ENCODE measurements around the gene PACS1. TPM values are rescaled to one million over a fixed set of nuclear protein-coding genes. Genes with fewer than 3 reads are reported as not detected.

Gene PACS1
- total and polyA plus RNA-seq, 9 donors, result 22.4 to 92.9 (median 73.9) TPM

DNA sequence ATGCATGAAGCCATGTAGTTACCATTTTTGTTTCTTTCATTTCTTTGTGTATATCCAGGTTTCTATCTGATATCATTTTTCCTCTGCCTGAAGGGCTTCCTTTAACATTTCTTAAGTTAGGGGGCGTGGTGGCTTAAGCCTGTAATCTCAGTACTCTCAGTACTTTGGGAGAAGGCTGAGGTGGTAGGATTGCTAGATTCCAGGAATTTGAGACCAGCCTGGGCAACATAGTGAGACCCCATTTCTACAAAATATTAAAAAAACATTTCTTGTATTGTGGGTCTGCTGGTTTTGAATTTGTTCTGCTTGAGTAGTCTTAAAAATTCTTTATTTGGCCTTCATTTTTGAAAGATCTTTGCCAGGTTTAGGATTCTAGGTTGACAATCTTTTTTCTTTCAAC, 5.5 kb upstream of the PACS1 start:
- no peaks in the 10 kb centered on the region for H3K9me3 ChIP-seq
- H3K4me1 ChIP-seq (ENCODE audit: insufficient read depth), result peaks cover 9% of the 10 kb centered on the region
- TF ChIP-seq EP300 (IDR thresholded peaks at IDR 0.05) (no peak), CTCF (IDR thresholded peaks at IDR 0.05) (no peak), POLR2A (IDR thresholded peaks at IDR 0.05) (no peak)
- WGBS, 3 donors, result 100% methylated on average over 1 of the region's 1 CpG
- H3K4me3 ChIP-seq, result no peak overlapping the region
- no peak for DNase-seq
- no peaks in the 10 kb centered on the region for H3K36me3 ChIP-seq
- intact Hi-C loops (cut with DNase I), result loop anchor here in 1 of 4 donors (10.0 kb wide), 1 partner anchor 1780 kb away; the partner anchor contains the start of genes BAD and GPR137
- no peak overlapping the region for H3K27ac ChIP-seq
- no peaks in the 10 kb centered on the region for H3K27me3 ChIP-seq

GRCh38 chr11:66066751-66067150, 3.3 kb upstream of the PACS1 start:
- no peaks in the 10 kb centered on the region for H3K9me3 ChIP-seq
- H3K27ac ChIP-seq, result no peak overlapping the region
- 72 to 76% (median 73%) methylated on average over 3 of the region's 3 CpGs for WGBS, 3 donors
- no peaks in the 10 kb centered on the region for H3K36me3 ChIP-seq
- peaks cover 12% of the 10 kb centered on the region for H3K4me1 ChIP-seq (ENCODE audit: insufficient read depth)
- DNase-seq, result peak in 1 of 5 donors; percentile 7
- intact Hi-C loops (cut with DNase I), result loop anchor here in 1 of 4 donors (10.0 kb wide), 1 partner anchor 1782 kb away; the partner anchor contains the start of genes BAD and GPR137
- H3K27me3 ChIP-seq, result no peaks in the 10 kb centered on the region
- H3K4me3 ChIP-seq, result no peak overlapping the region
- TF ChIP-seq EP300 (IDR thresholded peaks at IDR 0.05) (no peak), POLR2A (IDR thresholded peaks at IDR 0.05) (no peak), CTCF (IDR thresholded peaks at IDR 0.05) (no peak)

GRCh38 chr11:66067640-66068039, 2.4 kb upstream of the PACS1 start:
- H3K36me3 ChIP-seq, result no peaks in the 10 kb centered on the region
- H3K4me3 ChIP-seq, result no peak overlapping the region
- DNase-seq, result peak in 1 of 5 donors; percentile 25

GRCh38 chr11:66068154-66068821, 1.8 kb upstream of the PACS1 start:
- Histone ChIP-seq H3K4me1 (ENCODE audit: insufficient read depth) (peaks cover 12% of the 10 kb centered on the region), H3K9me3 (no peaks in the 10 kb centered on the region), H3K27me3 (no peaks in the 10 kb centered on the region), H3K36me3 (no peaks in the 10 kb centered on the region), H3K4me3 (no peak overlapping the region), H3K27ac (peak overlapping the region; percentile 85 to 86)
- intact Hi-C loops (cut with DNase I), result loop anchor here in 1 of 4 donors (10.0 kb wide), 1 partner anchor 1783 kb away; the partner anchor contains the start of genes BAD and GPR137
- peak; percentile 64 to 81 (median 77) for DNase-seq
- 34 to 46% (median 35%) methylated on average over 17 of the region's 17 CpGs for WGBS, 3 donors
- TF ChIP-seq POLR2A (IDR thresholded peaks at IDR 0.05) (no peak), EP300 (IDR thresholded peaks at IDR 0.05) (no peak), CTCF (IDR thresholded peaks at IDR 0.05) (peak; percentile 68 to 75 (median 68))

More at GRCh38 chr11:66067640-66068039, 2.4 kb upstream of the PACS1 start:
- Histone ChIP-seq H3K27ac (peak overlapping the region in 1 of 2 donors; percentile 86), H3K4me1 (ENCODE audit: insufficient read depth) (peaks cover 12% of the 10 kb centered on the region), H3K27me3 (no peaks in the 10 kb centered on the region), H3K9me3 (no peaks in the 10 kb centered on the region)
- intact Hi-C loops (cut with DNase I), result loop anchor here in 1 of 4 donors (10.0 kb wide), 1 partner anchor 1783 kb away; the partner anchor contains the start of genes BAD and GPR137
- no peak for TF ChIP-seq CTCF (IDR thresholded peaks at IDR 0.05)
- TF ChIP-seq EP300 (IDR thresholded peaks at IDR 0.05), result no peak
- no peak for TF ChIP-seq POLR2A (IDR thresholded peaks at IDR 0.05)
- 70 to 95% (median 93%) methylated on average over 4 of the region's 4 CpGs for WGBS, 3 donors

Data from ovary (tissue), 9 donors.